ENCODE results near the gene CTNND2.
"Not testable (repeated sequence)": the region's sequence is repeated elsewhere in the genome, so short reads cannot be mapped to it uniquely, and the experiment has no call there.

Gene CTNND2

GRCh38 chr5:11054014-11054413 is 850.2 kb downstream of the CTNND2 start:
- no peak for DNase-seq

GRCh38 chr5:11052871-11053270 is 851.4 kb downstream of the CTNND2 start:
- no peak for DNase-seq

DNA sequence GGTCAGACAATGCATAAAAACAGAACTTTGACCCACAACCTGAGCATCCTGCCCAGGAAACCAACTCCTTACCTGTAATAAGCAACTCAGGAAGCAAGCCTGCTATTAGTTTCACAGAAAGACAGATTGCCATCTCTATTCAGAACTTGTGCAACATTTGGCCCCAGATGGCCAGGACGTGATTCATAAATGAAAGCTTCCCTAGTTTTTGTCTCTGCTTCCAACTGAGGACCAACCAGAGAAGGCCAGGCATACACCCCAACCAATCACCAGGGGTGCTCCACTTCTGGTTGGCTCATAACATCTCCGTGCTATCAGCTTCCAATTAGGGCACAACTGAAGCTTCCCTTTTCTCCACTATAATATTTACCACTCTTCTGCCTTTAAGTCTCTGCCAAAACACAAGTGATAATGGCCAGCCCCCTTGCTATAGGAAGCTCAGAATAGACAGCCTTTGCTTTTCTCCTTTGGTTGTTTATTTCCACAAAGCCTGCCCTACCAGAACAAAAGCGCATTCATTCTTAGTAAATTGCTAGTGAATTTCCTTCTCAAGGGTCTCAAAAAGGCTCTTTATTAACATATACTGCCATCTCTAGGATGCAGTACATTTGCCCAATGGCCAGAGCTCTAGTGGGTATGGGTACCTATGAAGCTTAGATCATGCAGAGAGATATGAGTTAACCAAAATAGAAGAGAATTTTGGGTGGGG is 853.5 kb downstream of the CTNND2 start:
- no peak for DNase-seq

GRCh38 chr5:11048760-11049159 is 855.5 kb downstream of the CTNND2 start:
- no peak for DNase-seq

DNA sequence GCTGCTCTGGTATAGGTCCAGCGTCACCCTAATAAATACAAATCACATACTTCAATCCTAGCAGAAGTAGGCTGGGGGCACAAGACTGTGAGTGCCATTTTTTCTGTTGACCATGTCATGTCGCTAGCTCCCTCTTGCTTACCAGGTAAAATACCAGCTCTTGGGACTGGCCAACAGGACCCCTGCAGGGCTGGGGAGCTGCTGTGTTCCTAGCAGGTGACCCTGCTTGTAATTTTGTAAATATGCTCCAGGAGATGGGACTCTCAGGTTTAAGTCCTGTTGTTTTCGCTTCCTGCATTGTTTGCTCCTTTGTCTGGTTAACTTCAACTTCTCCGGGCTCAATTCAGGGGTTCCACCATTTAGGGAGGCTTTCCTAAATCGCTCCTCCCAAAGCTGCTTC is 856.6 kb downstream of the CTNND2 start:
- no peak for DNase-seq

- no peak for DNase-seq
These were observed 857.2 kb downstream of the CTNND2 start for GRCh38 chr5:11047030-11047429.

GRCh38 chr5:11046160-11046559 is 858.1 kb downstream of the CTNND2 start:
- no peak for DNase-seq

DNA sequence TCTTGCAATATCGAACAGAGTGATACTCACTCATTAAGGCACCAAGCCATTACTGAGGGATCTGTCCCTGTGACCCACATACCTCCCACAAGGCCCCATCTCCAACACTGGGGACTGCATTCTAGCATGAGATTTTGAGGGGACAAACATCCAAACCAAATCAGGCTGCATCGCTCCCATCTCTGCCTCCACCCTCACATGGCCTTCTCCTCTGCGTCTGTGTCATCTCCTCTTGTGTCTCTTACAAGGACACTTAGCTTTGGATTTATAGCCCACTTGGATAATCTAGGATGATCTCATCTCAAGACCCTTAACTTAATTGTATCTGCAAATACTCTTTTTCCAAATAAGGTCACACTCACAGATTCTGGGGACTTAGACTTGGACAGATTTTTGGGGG is 858.8 kb downstream of the CTNND2 start:
- no peak for DNase-seq

- no peak for DNase-seq
These were observed 859.7 kb downstream of the CTNND2 start for GRCh38 chr5:11044581-11044980.

DNA sequence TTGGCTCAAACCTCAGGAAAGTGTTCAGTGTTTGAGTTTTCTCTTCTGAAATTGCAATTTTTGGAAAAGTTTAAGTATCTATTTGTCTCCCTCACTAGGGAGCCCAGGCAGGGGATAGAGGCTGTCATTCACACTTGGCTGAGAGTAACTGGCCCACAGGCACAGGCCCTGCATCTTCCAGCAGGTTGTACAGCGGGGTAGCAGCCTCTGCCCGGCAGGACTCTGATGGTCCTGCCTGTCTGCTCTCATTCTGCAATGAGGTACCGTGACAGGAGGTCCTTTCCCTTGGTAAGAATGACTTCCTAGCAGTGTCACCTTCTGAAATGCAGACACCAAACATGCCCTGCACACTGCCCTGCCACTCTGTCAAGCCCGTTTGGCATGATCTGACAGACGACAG is 860.4 kb downstream of the CTNND2 start:
- no peak for DNase-seq

DNA sequence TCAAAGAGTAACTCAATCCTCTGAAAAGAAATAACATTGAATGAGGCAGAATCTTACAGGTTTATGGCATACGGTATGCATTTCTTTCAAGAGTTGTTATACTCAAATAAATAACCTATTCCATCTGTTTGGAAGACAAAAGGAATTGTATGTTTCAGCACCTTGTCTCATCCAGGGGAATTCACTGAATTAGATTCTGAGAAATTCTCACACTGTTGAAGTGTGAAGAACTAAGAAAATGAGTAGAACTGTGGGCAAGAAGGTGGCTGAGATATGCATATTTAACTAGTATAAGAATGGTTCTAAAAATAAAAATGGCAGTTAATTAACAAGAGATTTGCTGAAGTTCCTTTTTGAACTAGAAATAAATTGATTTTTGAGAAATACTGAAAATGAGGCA is 863.9 kb downstream of the CTNND2 start:
- no peak for DNase-seq

GRCh38 chr5:11038772-11039171 is 865.5 kb downstream of the CTNND2 start:
- no peak for DNase-seq

DNA sequence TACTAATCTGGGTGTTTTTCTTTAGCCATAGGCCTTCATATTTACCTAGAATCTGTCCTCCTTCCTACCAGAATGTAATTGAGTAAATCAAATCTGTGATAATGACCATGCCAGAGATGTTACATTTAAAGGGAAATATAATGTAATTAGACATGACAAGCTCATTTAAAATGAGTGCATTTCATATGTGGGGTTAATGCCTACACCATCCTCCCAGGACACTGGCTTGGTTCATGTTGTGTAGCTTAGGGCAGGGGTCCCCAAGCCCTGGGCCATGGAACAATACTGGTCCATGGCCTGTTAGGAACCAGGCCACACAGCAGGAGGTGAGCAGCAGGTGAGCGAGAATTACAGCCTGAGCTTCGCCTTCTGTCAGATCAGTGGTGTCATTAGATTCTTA is 866.3 kb downstream of the CTNND2 start:
- no peak for DNase-seq

DNA sequence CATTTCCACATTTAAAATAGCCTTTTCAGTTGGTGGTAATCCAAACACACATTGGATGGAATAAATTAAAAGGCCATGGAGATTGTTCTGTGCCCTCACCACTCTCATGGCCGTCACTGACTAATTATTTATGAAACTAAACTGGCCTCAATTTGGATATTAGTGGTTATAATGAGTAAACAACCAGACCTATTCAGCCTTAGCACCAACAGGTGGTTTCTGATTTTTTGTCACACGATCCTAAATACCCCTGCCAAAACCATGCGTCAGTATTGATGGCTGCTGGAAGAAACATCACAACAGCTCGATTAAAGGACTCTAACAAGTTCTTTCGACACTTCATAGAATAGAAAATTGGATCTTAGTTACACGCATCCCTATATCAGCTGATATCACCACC is 867.2 kb downstream of the CTNND2 start:
- no peak for DNase-seq

- DNase-seq = no peak
These were observed 873.6 kb downstream of the CTNND2 start for GRCh38 chr5:11030671-11031070.

- DNase-seq = no peak
These were observed 876.6 kb downstream of the CTNND2 start for GRCh38 chr5:11027660-11028059.

DNA sequence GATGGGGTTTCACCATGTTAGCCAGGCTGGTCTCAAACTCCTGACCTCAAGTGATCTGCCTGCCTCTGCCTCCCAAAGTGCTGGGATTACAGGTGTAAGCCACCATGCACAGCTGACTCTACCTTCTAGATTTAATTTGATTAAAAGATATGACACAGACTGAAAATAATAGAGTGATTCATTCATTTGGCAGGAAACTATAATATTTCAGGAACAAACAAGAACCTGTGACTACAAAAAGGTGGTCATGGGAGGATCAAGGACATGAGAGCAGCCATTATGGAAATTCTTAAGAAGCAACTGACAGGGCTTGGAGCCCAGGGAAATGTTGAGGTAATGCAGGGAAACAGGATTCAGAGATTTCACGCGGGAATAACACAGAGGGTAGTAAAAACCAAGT is 877.7 kb downstream of the CTNND2 start:
- no peak for DNase-seq

GRCh38 chr5:11023945-11024344 is 880.3 kb downstream of the CTNND2 start:
- DNase-seq = no peak

- no peak for DNase-seq
These were observed 890.5 kb downstream of the CTNND2 start for GRCh38 chr5:11013793-11014192.

DNA sequence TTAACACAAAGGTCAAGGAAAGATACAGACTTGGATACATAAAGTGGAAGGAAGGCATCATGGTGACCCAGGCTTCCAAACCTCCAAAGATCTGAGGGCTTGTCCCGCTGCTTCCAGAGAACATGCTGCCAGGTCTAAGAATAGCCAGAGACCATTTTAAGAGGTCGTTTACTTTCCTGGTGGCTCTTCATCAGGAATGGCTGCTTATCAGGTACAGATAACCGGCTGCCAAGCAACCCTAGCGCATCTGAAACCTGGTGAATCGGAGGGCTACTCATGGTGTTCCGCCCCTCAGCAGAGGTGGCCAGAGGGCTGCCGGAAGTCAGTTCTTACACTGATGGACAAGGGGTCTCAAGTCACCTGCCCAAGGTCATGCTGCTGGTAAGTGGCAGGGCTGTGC is 892.0 kb downstream of the CTNND2 start:
- DNase-seq = no peak

- no peak for DNase-seq
These were observed 893.6 kb downstream of the CTNND2 start for GRCh38 chr5:11010429-11011210.

DNA sequence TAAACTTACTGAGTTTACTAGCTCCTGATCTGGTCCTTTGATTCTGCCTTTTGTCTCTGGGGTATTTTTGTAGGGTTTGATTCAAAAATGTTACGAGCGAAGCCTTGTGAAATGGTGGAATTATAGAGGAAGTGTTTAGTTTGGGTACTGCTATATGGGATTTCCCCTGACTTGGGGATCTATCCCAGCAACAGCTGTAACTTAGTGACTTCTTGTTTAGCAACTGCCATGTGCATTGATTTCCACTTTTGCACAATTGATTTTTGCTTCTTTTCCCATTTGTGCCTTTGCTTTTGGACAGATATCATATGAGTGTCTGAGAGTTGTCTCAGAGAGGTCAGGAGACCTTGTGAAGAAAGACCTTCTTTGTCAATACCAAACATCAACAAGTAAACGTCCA is 894.7 kb downstream of the CTNND2 start:
- DNase-seq = no peak

DNA sequence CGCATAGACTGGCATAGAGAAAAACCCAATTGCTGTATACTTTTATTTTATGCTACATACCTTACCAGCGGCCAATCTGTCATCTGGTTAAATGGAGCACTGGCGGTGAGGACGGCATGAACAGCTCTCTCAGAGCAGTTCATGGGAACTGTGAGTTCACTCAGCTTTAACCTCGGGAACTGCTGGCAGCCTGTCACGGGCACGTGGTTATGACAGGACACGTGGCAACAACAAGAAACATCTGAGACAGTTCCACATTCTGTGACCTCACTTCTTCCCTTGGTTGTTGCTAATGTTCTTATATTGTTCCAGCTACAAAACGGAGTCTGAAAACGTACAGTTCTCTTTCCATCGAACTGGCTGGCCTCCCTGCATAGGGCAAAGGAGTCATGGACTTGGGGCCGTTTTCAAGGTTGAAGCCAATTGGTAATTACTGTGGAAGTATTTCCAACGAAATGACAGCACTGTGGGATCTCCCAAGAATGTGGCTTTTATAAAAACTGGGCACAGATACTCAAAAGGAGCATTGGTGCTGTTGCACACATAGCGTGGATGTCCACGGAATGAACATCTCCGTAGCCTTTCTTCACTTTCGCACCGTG is 896.9 kb downstream of the CTNND2 start:
- no peak for DNase-seq

- not testable (repeated sequence) for DNase-seq
These were observed 899.7 kb downstream of the CTNND2 start for GRCh38 chr5:11004523-11004922.
